Neural progenitor cell (in vitro differentiated cells): ENCODE measurements around the gene CACNA1D.

Experiments
- EZH2 ChIP-seq: fragments of 200-600 bp; sonication (generic); IDR thresholded peaks from 2 replicates; pipeline ENCODE4 v1.6.1; 2017; ENCODE audit warnings: antibody characterized with exemption, mild to moderate bottlenecking, moderate library complexity
- EZH2phosphoT487 ChIP-seq: fragments of 200-600 bp; sonication (generic); IDR thresholded peaks from 2 replicates; pipeline ENCODE4 v1.6.1; 2017; ENCODE audit warnings: antibody characterized with exemption
- TF ChIP-seq, protein P1 (sequence below): fragments of 200-600 bp; sonication (generic); IDR thresholded peaks from 2 replicates; pipeline ENCODE4 v1.5.1; 2017; ENCODE audit warnings: antibody characterized with exemption, mild to moderate bottlenecking

DNA sequence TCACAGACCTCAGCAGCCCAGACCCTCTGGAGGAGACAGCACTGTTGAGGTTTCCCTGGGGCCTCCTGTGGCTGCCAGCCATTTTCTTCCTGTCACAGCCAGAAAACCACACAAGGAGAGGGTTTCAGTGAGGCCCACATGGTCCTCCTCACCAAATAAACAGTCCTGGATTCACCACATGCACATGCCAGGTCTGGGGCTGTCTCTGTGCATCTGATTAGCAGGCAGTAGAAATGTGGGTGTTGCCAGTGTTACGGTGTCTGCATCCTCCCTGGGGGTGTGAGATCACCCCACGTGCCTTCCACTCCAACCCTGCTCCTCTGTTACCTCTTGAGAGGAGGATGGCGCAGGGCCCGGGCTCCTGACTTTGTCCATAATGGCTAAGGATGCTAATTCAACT is 211.4 kb downstream of the CACNA1D start:
- TF ChIP-seq, protein P1, sequence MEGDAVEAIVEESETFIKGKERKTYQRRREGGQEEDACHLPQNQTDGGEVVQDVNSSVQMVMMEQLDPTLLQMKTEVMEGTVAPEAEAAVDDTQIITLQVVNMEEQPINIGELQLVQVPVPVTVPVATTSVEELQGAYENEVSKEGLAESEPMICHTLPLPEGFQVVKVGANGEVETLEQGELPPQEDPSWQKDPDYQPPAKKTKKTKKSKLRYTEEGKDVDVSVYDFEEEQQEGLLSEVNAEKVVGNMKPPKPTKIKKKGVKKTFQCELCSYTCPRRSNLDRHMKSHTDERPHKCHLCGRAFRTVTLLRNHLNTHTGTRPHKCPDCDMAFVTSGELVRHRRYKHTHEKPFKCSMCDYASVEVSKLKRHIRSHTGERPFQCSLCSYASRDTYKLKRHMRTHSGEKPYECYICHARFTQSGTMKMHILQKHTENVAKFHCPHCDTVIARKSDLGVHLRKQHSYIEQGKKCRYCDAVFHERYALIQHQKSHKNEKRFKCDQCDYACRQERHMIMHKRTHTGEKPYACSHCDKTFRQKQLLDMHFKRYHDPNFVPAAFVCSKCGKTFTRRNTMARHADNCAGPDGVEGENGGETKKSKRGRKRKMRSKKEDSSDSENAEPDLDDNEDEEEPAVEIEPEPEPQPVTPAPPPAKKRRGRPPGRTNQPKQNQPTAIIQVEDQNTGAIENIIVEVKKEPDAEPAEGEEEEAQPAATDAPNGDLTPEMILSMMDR = no peak
- TF ChIP-seq EZH2phosphoT487 (no peak), EZH2 (no peak)
